GM19351 (cell line): ENCODE data around the gene FXYD3.

Experiments
- ATAC-seq: cut with Tn5 transposase; IDR thresholded peaks from one replicate; pipeline ENCODE4 v1.9.1; 2021; ENCODE audit warnings: mild to moderate bottlenecking, moderate library complexity; ENCODE audit not compliant: unreplicated experiment

The FXYD3 gene

DNA sequence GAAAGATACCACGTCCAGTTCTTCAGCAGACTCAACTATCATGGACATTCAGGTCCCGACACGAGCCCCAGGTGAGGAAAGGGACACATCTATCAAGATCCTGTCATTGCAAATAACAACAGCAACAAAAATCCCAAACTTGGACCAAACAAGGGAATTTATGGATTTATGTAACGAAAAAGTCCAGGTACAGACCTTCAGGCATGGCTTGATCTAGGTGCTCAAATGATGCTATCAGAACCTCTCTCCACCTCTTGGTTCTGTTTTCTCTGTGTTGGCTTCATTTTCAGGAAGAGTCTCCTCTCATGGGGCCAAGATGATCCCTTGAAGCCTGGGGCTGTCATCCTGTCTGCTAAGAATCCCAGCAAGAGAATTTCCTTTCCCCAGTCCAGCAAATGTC, 41.8 kb downstream of the FXYD3 start:
- ATAC-seq, result no peak

DNA sequence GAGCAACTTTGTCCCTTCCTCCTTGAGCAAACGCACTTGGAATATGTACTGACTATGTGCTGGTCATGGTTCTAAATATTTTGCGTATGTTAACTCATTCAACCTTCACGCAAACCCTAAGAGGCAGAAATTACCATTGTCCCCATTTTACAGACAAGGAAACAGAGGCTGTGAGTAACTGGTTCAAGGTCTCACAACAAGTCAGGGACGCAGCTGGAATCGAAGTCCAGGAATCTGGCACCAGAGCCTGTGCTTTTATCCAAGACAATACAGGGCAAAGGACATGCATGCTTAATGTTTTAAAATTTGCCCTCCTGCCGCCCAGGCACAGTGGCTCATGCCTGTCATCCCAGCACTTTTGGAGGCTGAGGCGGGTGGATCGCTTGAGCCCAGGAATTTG, 44.0 kb downstream of the FXYD3 start:
- no peak for ATAC-seq

- no peak for ATAC-seq
Measured at GRCh38 chr19:35160629-35161433, 45.2 kb downstream of the FXYD3 start.

GRCh38 chr19:35161434-35161743, 45.8 kb downstream of the FXYD3 start:
- no peak for ATAC-seq

- ATAC-seq, result no peak
Measured at GRCh38 chr19:35162471-35163326, 47.1 kb downstream of the FXYD3 start.

- no peak for ATAC-seq
Measured at GRCh38 chr19:35164418-35164817, 48.8 kb downstream of the FXYD3 start.

- ATAC-seq, result no peak
Measured at GRCh38 chr19:35165200-35166058, 49.8 kb downstream of the FXYD3 start.

DNA sequence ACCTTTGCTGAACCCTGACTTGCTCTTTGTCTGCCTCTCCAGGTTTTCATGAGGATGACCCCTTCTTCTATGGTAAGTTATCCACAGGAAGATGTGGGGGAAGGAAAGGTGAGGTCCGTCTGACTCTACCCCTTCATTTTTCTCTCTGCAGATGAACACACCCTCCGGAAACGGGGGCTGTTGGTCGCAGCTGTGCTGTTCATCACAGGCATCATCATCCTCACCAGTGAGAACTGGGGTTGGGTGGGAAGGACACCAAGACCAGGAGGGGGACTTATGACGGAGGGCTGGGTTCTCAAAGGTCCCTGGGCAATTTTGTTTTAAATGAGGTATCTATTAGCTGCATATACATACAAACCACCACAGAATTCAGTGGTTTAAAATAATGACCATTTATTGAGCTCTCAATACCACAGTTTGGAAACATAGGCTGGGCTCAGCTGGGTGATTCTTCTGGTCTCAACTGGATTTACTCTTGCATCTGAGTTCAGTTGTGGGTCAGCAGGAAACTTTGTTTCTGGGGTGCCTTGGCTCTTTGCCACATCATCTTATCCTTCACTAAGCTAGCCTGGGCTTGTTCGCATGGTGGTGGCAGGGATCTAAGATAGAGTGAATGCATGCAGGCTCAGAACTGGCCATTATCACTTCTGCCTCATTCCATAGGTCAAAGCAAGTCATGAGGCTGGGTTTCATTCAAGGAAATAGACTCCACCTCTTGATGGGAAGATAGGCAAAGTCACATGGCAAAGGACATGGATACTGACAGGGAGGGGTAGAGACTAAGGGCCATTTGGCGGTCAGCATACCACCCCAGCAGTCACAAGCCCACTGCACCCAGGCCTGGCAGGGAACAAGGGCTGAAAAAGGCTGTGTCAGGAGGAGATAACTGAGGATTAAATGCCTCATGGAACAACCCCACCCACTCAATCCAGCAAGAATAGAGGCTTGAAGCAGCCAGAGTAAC, 50.8 kb downstream of the FXYD3 start:
- no peak for ATAC-seq

GRCh38 chr19:35167251-35168119, 51.9 kb downstream of the FXYD3 start:
- ATAC-seq, result no peak

GRCh38 chr19:35168196-35168595, 52.6 kb downstream of the FXYD3 start:
- ATAC-seq, result no peak

GRCh38 chr19:35169221-35169995, 53.8 kb downstream of the FXYD3 start:
- no peak for ATAC-seq

DNA sequence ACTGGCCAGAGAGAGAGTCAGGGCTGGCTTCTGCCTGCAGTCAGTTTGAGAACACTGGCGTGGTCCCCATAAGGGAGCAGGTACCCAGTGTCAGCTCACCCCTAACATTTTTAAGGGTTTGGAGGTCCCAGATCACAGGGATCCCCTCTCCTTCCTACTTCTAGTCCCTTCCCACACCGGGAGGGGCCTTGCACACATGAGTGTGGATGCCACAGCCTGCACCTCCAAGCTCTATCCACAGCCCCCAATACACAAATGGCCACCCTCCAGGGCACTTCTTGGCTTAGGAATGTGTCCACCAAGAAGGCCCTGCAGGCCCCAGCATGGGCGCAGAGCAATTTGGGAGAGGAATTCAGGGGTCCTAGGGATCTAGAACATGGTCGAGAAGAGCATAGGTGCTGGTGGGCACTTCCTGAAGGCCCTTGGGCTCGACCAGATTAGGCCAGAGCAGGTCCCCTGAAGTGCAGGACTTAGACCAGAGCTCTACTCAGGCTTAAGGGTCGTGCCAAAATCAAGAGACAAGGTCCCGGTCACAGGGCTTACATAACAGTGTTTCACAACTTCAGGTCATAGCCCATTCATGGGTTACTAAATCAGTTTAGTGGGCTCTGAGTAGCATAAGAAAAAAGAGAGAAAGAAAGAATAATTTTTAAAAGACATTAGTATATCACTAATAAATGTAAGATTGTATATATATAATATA, 54.9 kb downstream of the FXYD3 start:
- ATAC-seq, result no peak

GRCh38 chr19:35171730-35172129, 56.1 kb downstream of the FXYD3 start:
- no peak for ATAC-seq
